ENCODE data around the gene STIM1.

The STIM1 gene

DNA sequence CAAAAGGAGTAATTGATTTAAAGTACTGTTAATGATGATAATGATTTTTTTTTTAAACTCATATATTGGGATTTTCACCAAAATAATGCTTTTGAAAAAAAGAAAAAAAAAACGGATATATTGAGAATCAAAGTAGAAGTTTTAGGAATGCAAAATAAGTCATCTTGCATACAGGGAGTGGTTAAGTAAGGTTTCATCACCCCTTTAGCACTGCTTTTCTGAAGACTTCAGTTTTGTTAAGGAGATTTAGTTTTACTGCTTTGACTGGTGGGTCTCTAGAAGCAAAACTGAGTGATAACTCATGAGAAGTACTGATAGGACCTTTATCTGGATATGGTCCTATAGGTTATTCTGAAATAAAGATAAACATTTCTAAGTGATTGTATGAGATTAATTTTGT is 283.0 kb downstream of the STIM1 start:
- no peak for DNase-seq

GRCh38 chr11:4140067-4140636 is 284.7 kb downstream of the STIM1 start:
- DNase-seq, result no peak

Measured in suppressor macrophage treated with lipopolysaccharide for 4 hours (primary cell).